Measurements from ENCODE around the gene DSP. TPM values are rescaled to one million over a fixed set of nuclear protein-coding genes. Genes with fewer than 3 reads are reported as not detected.

DSP gene
- total and polyA plus RNA-seq, 10 of the 15 experiments (the other 5 are each of a cell fraction or from before 2014, with no cell fraction given): under 0.01 to 0.36 (median 0.04) TPM; not detected in 4

DNA sequence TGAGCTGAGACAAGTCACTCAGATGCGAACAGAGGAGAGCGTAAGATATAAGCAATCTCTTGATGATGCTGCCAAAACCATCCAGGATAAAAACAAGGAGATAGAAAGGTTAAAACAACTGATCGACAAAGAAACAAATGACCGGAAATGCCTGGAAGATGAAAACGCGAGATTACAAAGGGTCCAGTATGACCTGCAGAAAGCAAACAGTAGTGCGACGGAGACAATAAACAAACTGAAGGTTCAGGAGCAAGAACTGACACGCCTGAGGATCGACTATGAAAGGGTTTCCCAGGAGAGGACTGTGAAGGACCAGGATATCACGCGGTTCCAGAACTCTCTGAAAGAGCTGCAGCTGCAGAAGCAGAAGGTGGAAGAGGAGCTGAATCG, 39.1 kb downstream of the DSP start:
- BruUV-seq (replicated peaks): no TSS peak
- Histone ChIP-seq H3K27ac (ENCODE audit: control insufficient read depth, insufficient read depth) (no peak overlapping the region), H3K9me3 (replicated peaks; ENCODE audit: control insufficient read depth, insufficient read depth, low read length) (no peaks in the 10 kb centered on the region), H3K4me2 (ENCODE audit: control insufficient read depth, insufficient read depth) (no peak overlapping the region), H3K36me3 (ENCODE audit: control insufficient read depth in 2 of 2, insufficient read depth in 2 of 2, low read length in 1 of 2) (no peaks in the 10 kb centered on the region), H3K4me1 (ENCODE audit: control insufficient read depth, insufficient read depth, low read length) (no peaks in the 10 kb centered on the region), H3K9ac (ENCODE audit: control insufficient read depth, insufficient read depth, low read length) (no peak overlapping the region), H3K4me3 (no peak overlapping the region), H4K20me1 (ENCODE audit: control insufficient read depth, insufficient read depth) (no peaks in the 10 kb centered on the region), H2AFZ (ENCODE audit: control insufficient read depth, low read depth, low read length) (no peak overlapping the region), H3K27me3 (replicated peaks in 1 of 2; ENCODE audit: control insufficient read depth in 2 of 2, insufficient read depth in 2 of 2, low read length in 1 of 2) (no peaks in the 10 kb centered on the region; a peak in 1 of 4 replicates), H3K79me2 (ENCODE audit: control insufficient read depth, insufficient read depth, low read length) (no peaks in the 10 kb centered on the region)
- ChIA-PET RAD21 (ENCODE audit: unreplicated experiment) (no interaction called here), CTCF (no interaction called here), SMC1A (ENCODE audit: uncharacterized antibody, unreplicated experiment) (no interaction called here), POLR2A (no interaction called here)
- in situ Hi-C loops (cut with MboI) (no loop called here), intact Hi-C loops (cut with micrococcal nuclease; ENCODE audit: unreplicated experiment) (no loop called here)
- FAIRE-seq: no peak
- TF ChIP-seq BRCA1 (IDR thresholded peaks at IDR 0.05; ENCODE audit: low read depth, low read length) (no peak), FOXM1 (IDR thresholded peaks at IDR 0.05; ENCODE audit: low read depth, low read length) (no peak), MEF2B (IDR thresholded peaks at IDR 0.05; ENCODE audit: partially characterized antibody, poor library complexity, severe bottlenecking) (no peak), TCF12 (IDR thresholded peaks at IDR 0.05; ENCODE audit: low read depth, low read length) (no peak), KDM1A (IDR thresholded peaks at IDR 0.05; ENCODE audit: borderline replicate concordance) (no peak), MXI1 (IDR thresholded peaks at IDR 0.05; ENCODE audit: low read depth, low read length) (no peak)
- TF ChIP-seq, protein P1, sequence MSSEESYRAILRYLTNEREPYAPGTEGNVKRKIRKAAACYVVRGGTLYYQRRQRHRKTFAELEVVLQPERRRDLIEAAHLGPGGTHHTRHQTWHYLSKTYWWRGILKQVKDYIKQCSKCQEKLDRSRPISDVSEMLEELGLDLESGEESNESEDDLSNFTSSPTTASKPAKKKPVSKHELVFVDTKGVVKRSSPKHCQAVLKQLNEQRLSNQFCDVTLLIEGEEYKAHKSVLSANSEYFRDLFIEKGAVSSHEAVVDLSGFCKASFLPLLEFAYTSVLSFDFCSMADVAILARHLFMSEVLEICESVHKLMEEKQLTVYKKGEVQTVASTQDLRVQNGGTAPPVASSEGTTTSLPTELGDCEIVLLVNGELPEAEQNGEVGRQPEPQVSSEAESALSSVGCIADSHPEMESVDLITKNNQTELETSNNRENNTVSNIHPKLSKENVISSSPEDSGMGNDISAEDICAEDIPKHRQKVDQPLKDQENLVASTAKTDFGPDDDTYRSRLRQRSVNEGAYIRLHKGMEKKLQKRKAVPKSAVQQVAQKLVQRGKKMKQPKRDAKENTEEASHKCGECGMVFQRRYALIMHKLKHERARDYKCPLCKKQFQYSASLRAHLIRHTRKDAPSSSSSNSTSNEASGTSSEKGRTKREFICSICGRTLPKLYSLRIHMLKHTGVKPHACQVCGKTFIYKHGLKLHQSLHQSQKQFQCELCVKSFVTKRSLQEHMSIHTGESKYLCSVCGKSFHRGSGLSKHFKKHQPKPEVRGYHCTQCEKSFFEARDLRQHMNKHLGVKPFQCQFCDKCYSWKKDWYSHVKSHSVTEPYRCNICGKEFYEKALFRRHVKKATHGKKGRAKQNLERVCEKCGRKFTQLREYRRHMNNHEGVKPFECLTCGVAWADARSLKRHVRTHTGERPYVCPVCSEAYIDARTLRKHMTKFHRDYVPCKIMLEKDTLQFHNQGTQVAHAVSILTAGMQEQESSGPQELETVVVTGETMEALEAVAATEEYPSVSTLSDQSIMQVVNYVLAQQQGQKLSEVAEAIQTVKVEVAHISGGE (CRISPR knock-in tag; IDR thresholded peaks at IDR 0.05): no peak
- TF ChIP-seq, protein P2, sequence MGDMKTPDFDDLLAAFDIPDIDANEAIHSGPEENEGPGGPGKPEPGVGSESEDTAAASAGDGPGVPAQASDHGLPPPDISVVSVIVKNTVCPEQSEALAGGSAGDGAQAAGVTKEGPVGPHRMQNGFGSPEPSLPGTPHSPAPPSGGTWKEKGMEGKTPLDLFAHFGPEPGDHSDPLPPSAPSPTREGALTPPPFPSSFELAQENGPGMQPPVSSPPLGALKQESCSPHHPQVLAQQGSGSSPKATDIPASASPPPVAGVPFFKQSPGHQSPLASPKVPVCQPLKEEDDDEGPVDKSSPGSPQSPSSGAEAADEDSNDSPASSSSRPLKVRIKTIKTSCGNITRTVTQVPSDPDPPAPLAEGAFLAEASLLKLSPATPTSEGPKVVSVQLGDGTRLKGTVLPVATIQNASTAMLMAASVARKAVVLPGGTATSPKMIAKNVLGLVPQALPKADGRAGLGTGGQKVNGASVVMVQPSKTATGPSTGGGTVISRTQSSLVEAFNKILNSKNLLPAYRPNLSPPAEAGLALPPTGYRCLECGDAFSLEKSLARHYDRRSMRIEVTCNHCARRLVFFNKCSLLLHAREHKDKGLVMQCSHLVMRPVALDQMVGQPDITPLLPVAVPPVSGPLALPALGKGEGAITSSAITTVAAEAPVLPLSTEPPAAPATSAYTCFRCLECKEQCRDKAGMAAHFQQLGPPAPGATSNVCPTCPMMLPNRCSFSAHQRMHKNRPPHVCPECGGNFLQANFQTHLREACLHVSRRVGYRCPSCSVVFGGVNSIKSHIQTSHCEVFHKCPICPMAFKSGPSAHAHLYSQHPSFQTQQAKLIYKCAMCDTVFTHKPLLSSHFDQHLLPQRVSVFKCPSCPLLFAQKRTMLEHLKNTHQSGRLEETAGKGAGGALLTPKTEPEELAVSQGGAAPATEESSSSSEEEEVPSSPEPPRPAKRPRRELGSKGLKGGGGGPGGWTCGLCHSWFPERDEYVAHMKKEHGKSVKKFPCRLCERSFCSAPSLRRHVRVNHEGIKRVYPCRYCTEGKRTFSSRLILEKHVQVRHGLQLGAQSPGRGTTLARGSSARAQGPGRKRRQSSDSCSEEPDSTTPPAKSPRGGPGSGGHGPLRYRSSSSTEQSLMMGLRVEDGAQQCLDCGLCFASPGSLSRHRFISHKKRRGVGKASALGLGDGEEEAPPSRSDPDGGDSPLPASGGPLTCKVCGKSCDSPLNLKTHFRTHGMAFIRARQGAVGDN (IDR thresholded peaks at IDR 0.05): no peak
- TF ChIP-seq, protein P3, sequence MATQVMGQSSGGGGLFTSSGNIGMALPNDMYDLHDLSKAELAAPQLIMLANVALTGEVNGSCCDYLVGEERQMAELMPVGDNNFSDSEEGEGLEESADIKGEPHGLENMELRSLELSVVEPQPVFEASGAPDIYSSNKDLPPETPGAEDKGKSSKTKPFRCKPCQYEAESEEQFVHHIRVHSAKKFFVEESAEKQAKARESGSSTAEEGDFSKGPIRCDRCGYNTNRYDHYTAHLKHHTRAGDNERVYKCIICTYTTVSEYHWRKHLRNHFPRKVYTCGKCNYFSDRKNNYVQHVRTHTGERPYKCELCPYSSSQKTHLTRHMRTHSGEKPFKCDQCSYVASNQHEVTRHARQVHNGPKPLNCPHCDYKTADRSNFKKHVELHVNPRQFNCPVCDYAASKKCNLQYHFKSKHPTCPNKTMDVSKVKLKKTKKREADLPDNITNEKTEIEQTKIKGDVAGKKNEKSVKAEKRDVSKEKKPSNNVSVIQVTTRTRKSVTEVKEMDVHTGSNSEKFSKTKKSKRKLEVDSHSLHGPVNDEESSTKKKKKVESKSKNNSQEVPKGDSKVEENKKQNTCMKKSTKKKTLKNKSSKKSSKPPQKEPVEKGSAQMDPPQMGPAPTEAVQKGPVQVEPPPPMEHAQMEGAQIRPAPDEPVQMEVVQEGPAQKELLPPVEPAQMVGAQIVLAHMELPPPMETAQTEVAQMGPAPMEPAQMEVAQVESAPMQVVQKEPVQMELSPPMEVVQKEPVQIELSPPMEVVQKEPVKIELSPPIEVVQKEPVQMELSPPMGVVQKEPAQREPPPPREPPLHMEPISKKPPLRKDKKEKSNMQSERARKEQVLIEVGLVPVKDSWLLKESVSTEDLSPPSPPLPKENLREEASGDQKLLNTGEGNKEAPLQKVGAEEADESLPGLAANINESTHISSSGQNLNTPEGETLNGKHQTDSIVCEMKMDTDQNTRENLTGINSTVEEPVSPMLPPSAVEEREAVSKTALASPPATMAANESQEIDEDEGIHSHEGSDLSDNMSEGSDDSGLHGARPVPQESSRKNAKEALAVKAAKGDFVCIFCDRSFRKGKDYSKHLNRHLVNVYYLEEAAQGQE (IDR thresholded peaks at IDR 0.05; ENCODE audit: low read depth, low read length): no peak
- TF ChIP-seq, protein P4, sequence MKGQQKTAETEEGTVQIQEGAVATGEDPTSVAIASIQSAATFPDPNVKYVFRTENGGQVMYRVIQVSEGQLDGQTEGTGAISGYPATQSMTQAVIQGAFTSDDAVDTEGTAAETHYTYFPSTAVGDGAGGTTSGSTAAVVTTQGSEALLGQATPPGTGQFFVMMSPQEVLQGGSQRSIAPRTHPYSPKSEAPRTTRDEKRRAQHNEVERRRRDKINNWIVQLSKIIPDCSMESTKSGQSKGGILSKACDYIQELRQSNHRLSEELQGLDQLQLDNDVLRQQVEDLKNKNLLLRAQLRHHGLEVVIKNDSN (IDR thresholded peaks at IDR 0.05; ENCODE audit: borderline replicate concordance, extremely low read length, insufficient read depth, low read depth, low read length): no peak
- no peak for DNase-seq (ENCODE audit: low read depth, low spot score)
- 82% methylated on average over 13 of the region's 13 CpGs for WGBS (ENCODE audit: insufficient coverage, insufficient replicate concordance, low lambda C conversion rate, missing lambda C conversion rate)
- ATAC-seq: no peak
